HepG2 (cell line): Measurements from ENCODE around the gene H6PD. TPM values are rescaled to one million over a fixed set of nuclear protein-coding genes. Genes with fewer than 3 reads are reported as not detected.

Experiments
- ARNTL ChIP-seq: sonication (generic); formaldehyde crosslinking; IDR thresholded peaks from 2 replicates; pipeline ENCODE4 v1.4.0; 2020; ENCODE audit warnings: mild to moderate bottlenecking, missing genetic modification reagents
- FOSL2 ChIP-seq: sonication (generic); formaldehyde crosslinking; IDR thresholded peaks from 2 replicates; pipeline ENCODE4 v1.4.0; 2020; ENCODE audit warnings: missing genetic modification reagents
- GTF2F1 ChIP-seq: fragments of 150-350 bp; IDR thresholded peaks from 2 replicates; pipeline ENCODE4 v1.6.1; 2014; ENCODE audit warnings: low read length
- HMG20A ChIP-seq: IDR thresholded peaks from 2 replicates; pipeline ENCODE4 v1.6.1; 2016; ENCODE audit warnings: borderline replicate concordance
- HOXA3 ChIP-seq: sonication (generic); formaldehyde crosslinking; IDR thresholded peaks from 2 replicates; pipeline ENCODE4 v1.5.0; 2020; ENCODE audit warnings: missing genetic modification reagents
- KDM3A ChIP-seq: IDR thresholded peaks from 2 replicates; pipeline ENCODE4 v1.6.1; 2018; ENCODE audit warnings: low read depth, missing compliant biosample characterization
- LCORL ChIP-seq, 2 experiments: fragments of 450-650 bp in 1 of 2; sonication (generic) in 1 of 2; formaldehyde crosslinking in 1 of 2; IDR thresholded peaks; 2 replicates each; pipeline versions ENCODE4 v1.5.0 to v1.6.1; 2017 to 2020; ENCODE audit warnings: antibody characterized with exemption in 1 of 2, missing genetic modification reagents in 1 of 2
- NFKBIZ ChIP-seq: IDR thresholded peaks from 2 replicates; pipeline ENCODE4 v1.6.1; 2018; ENCODE audit warnings: missing genetic modification reagents, missing compliant biosample characterization
- PCBP2 ChIP-seq: fragments of 200-400 bp; formaldehyde crosslinking; optimal IDR thresholded peaks from 2 replicates; pipeline ENCODE3; 2018; ENCODE audit warnings: low read length, low read depth; ENCODE audit not compliant: poor library complexity, severe bottlenecking
- PITX1 ChIP-seq: sonication (generic); formaldehyde crosslinking; IDR thresholded peaks from 2 replicates; pipeline ENCODE4 v1.5.1; 2020; ENCODE audit warnings: mild to moderate bottlenecking, missing genetic modification reagents
- REXO4 ChIP-seq: sonication (generic); formaldehyde crosslinking; IDR thresholded peaks from 2 replicates; pipeline ENCODE4 v1.8.0; 2022; ENCODE audit warnings: missing genetic modification reagents, mild to moderate bottlenecking, borderline replicate concordance
- RXRA ChIP-seq: sonication (generic); formaldehyde crosslinking; IDR thresholded peaks from 2 replicates; pipeline ENCODE4 v1.5.1; 2020; ENCODE audit warnings: missing genetic modification reagents
- SP2 ChIP-seq: sonication (generic); formaldehyde crosslinking; IDR thresholded peaks from 2 replicates; pipeline ENCODE4 v1.5.1; 2020; ENCODE audit warnings: mild to moderate bottlenecking, missing genetic modification reagents
- TOPORS ChIP-seq: sonication (generic); formaldehyde crosslinking; IDR thresholded peaks from 2 replicates; pipeline ENCODE4 v1.8.0; 2023; ENCODE audit warnings: mild to moderate bottlenecking, missing genetic modification reagents
- U2AF2 ChIP-seq: fragments of 200-400 bp; formaldehyde crosslinking; IDR thresholded peaks from 2 replicates; pipeline ENCODE4 v1.6.1; 2017; ENCODE audit warnings: low read depth, mild to moderate bottlenecking, low read length
- XBP1 ChIP-seq: sonication (generic); formaldehyde crosslinking; IDR thresholded peaks from 2 replicates; pipeline ENCODE4 v1.5.0; 2020; ENCODE audit warnings: missing genetic modification reagents
- ZNF296 ChIP-seq: sonication (generic); formaldehyde crosslinking; conservative IDR thresholded peaks from 2 replicates; pipeline ENCODE4 v1.5.0; 2020; ENCODE audit warnings: mild to moderate bottlenecking, missing genetic modification reagents
- ZNF383 ChIP-seq: sonication (generic); formaldehyde crosslinking; IDR thresholded peaks from 2 replicates; pipeline ENCODE4 v1.4.0; 2020; ENCODE audit warnings: missing genetic modification reagents, mild to moderate bottlenecking, borderline replicate concordance
- ZNF549 ChIP-seq: sonication (generic); formaldehyde crosslinking; IDR thresholded peaks from 2 replicates; pipeline ENCODE4 v1.5.0; 2020; ENCODE audit warnings: missing genetic modification reagents
- polyA plus RNA-seq, 8 experiments: library from polyadenylated mRNA; depleted of rRNA in 3 of 8; stranded (reverse) in 7 of 8; unstranded in 1 of 8; fragments of >200 nt; fragmentation: Illumina TruSeq in 4 of 8; extraction: Trizol in 4 of 8; gene quantifications; 2 replicates each; pipeline versions ENCODE4 v1.2.1 to v1.2.3, GENCODE V29; 2011 to 2016; ENCODE audit warnings: low read depth in 4 of 8, missing spikeins in 1 of 8, mixed read lengths in 1 of 8; ENCODE audit not compliant: insufficient read depth in 1 of 8
- total RNA-seq, 5 experiments: library from RNA; depleted of rRNA; stranded (reverse); fragments of >200 nt; fragmentation: Illumina TruSeq; extraction: Trizol; gene quantifications; 2 replicates each; pipeline ENCODE4 v1.2.3, GENCODE V29; 2016; ENCODE audit warnings: low read depth in 1 of 5
- TF ChIP-seq, protein P1 (sequence below): sonication (generic); formaldehyde crosslinking; IDR thresholded peaks from 2 replicates; pipeline ENCODE4 v1.4.0; 2020; ENCODE audit warnings: missing genetic modification reagents
- TF ChIP-seq, protein P2 (sequence below): sonication (generic); formaldehyde crosslinking; IDR thresholded peaks from 2 replicates; pipeline ENCODE4 v1.5.0; 2020; ENCODE audit warnings: mild to moderate bottlenecking, missing genetic modification reagents
- TF ChIP-seq, protein P3 (sequence below): sonication (generic); formaldehyde crosslinking; IDR thresholded peaks from 2 replicates; pipeline ENCODE4 v1.8.1; 2023; ENCODE audit warnings: mild to moderate bottlenecking, missing genetic modification reagents, borderline replicate concordance
- TF ChIP-seq, protein P4 (sequence below): sonication (generic); formaldehyde crosslinking; IDR thresholded peaks from 2 replicates; pipeline ENCODE4 v1.5.0; 2020; ENCODE audit warnings: missing genetic modification reagents

Gene H6PD
- total and polyA plus RNA-seq, 2 of the 13 experiments (the other 11 are each of a cell fraction or from before 2014, with no cell fraction given), result 9.3 to 14.1 TPM

DNA sequence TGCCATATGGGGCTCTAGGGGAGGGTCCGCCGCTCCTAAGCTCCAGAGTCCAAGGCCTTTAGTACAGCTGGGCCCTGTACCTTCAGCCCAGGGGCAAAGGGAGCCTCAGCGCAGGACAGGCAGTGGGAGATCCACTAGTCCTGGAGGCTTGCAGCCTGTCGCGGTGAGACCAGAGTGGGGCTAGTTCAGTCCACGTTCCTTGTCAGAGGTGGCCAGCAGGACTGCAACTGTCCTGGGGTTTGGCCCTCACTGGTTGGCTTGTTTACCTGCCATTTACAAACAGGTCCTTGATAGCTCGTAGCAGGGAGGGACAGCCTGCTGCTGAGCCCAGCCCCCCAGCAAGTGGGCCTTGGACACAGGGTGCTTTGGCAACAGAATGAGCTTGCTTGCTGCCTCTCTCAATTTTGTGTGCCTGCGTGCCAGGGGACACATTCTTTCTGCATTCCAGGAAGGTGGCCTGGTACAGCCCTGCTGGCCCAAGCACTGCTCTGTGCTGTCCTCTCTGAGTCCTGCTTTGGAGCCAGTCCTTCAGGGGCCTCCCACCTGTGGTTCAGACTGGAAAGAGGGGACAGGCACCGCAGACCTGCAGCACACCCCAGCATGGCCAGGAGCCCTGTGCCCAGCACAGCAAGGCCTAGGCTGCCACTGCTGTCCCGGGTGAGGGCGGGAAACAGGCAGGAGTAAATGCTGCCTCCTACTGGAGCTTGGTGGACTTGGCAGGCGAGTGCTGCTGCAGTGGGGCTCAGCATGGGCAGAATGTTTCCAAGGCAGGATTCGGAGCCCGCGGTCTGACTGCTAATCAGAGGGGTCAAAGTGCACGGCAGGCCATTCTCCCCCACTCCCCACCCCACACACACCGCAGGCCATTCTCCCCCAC, 15.2 kb downstream of the H6PD start (continued):
- TF ChIP-seq PCBP2, result no peak
- TF ChIP-seq ZNF383 (CRISPR knock-in tag), result peak; percentile 87
- TF ChIP-seq SP2 (CRISPR knock-in tag), result peak; percentile 75
- TF ChIP-seq NFKBIZ (CRISPR knock-in tag), result 0 out of 2 replicates have a peak, but pooled peaks have one; percentile 29
- peak; percentile 72; the same call in 1 of the 2 replicates for TF ChIP-seq ZNF296 (CRISPR knock-in tag)
- TF ChIP-seq RXRA (CRISPR knock-in tag), result peak; percentile 8
- peak; percentile 76 for TF ChIP-seq PITX1
- peak; percentile 68 for TF ChIP-seq HOXA3 (CRISPR knock-in tag)
- TF ChIP-seq, protein P1, sequence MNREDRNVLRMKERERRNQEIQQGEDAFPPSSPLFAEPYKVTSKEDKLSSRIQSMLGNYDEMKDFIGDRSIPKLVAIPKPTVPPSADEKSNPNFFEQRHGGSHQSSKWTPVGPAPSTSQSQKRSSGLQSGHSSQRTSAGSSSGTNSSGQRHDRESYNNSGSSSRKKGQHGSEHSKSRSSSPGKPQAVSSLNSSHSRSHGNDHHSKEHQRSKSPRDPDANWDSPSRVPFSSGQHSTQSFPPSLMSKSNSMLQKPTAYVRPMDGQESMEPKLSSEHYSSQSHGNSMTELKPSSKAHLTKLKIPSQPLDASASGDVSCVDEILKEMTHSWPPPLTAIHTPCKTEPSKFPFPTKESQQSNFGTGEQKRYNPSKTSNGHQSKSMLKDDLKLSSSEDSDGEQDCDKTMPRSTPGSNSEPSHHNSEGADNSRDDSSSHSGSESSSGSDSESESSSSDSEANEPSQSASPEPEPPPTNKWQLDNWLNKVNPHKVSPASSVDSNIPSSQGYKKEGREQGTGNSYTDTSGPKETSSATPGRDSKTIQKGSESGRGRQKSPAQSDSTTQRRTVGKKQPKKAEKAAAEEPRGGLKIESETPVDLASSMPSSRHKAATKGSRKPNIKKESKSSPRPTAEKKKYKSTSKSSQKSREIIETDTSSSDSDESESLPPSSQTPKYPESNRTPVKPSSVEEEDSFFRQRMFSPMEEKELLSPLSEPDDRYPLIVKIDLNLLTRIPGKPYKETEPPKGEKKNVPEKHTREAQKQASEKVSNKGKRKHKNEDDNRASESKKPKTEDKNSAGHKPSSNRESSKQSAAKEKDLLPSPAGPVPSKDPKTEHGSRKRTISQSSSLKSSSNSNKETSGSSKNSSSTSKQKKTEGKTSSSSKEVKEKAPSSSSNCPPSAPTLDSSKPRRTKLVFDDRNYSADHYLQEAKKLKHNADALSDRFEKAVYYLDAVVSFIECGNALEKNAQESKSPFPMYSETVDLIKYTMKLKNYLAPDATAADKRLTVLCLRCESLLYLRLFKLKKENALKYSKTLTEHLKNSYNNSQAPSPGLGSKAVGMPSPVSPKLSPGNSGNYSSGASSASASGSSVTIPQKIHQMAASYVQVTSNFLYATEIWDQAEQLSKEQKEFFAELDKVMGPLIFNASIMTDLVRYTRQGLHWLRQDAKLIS (CRISPR knock-in tag), result peak; percentile 13; the same call in 1 of the 2 replicates
- TF ChIP-seq ZNF549, result peak; percentile 70; the same call in 1 of the 2 replicates
- 0 out of 2 replicates have a peak, but pooled peaks have one; percentile 60 for TF ChIP-seq KDM3A (CRISPR knock-in tag)
- peak; percentile 65 for TF ChIP-seq ARNTL
- TF ChIP-seq, protein P2, sequence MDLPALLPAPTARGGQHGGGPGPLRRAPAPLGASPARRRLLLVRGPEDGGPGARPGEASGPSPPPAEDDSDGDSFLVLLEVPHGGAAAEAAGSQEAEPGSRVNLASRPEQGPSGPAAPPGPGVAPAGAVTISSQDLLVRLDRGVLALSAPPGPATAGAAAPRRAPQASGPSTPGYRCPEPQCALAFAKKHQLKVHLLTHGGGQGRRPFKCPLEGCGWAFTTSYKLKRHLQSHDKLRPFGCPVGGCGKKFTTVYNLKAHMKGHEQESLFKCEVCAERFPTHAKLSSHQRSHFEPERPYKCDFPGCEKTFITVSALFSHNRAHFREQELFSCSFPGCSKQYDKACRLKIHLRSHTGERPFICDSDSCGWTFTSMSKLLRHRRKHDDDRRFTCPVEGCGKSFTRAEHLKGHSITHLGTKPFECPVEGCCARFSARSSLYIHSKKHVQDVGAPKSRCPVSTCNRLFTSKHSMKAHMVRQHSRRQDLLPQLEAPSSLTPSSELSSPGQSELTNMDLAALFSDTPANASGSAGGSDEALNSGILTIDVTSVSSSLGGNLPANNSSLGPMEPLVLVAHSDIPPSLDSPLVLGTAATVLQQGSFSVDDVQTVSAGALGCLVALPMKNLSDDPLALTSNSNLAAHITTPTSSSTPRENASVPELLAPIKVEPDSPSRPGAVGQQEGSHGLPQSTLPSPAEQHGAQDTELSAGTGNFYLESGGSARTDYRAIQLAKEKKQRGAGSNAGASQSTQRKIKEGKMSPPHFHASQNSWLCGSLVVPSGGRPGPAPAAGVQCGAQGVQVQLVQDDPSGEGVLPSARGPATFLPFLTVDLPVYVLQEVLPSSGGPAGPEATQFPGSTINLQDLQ (CRISPR knock-in tag), result no peak
- TF ChIP-seq, protein P3, sequence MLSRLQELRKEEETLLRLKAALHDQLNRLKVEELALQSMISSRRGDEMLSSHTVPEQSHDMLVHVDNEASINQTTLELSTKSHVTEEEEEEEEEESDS (CRISPR knock-in tag), result no peak
- TF ChIP-seq HMG20A (CRISPR knock-in tag), result no peak; the same call in 1 of the 2 replicates
- TF ChIP-seq GTF2F1, result no peak
- peak; percentile 35; the same call in 1 of the 2 replicates for TF ChIP-seq FOSL2 (CRISPR knock-in tag)
- no peak; the same call in 1 of the 2 replicates for TF ChIP-seq REXO4 (CRISPR knock-in tag)
- TF ChIP-seq, protein P4, sequence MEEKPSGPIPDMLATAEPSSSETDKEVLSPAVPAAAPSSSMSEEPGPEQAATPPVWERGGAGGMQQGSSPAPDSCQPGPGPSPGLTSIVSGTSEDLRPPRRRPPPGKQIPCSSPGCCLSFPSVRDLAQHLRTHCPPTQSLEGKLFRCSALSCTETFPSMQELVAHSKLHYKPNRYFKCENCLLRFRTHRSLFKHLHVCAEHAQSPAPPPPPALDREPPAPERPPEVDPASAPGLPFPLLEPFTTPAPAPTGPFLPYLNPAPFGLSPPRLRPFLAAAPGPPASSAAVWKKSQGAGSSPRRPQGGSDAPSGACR (CRISPR knock-in tag), result 0 out of 2 replicates have a peak, but pooled peaks have one; percentile 35
- no peak for TF ChIP-seq XBP1 (CRISPR knock-in tag)
- no peak for TF ChIP-seq U2AF2
- peak; percentile 31; the same call in 1 of the 2 replicates for TF ChIP-seq TOPORS (CRISPR knock-in tag)
- no peak for TF ChIP-seq LCORL (IDR thresholded peaks at IDR 0.05)
- peak; percentile 67 for TF ChIP-seq LCORL (CRISPR knock-in tag; IDR thresholded peaks at IDR 0.05)
